ENCODE data around the gene SLC24A3. TPM values are rescaled to one million over a fixed set of nuclear protein-coding genes. Genes with fewer than 3 reads are reported as not detected.

Gene SLC24A3
- total RNA-seq, 2 experiments from 2014 or later: not detected

DNA sequence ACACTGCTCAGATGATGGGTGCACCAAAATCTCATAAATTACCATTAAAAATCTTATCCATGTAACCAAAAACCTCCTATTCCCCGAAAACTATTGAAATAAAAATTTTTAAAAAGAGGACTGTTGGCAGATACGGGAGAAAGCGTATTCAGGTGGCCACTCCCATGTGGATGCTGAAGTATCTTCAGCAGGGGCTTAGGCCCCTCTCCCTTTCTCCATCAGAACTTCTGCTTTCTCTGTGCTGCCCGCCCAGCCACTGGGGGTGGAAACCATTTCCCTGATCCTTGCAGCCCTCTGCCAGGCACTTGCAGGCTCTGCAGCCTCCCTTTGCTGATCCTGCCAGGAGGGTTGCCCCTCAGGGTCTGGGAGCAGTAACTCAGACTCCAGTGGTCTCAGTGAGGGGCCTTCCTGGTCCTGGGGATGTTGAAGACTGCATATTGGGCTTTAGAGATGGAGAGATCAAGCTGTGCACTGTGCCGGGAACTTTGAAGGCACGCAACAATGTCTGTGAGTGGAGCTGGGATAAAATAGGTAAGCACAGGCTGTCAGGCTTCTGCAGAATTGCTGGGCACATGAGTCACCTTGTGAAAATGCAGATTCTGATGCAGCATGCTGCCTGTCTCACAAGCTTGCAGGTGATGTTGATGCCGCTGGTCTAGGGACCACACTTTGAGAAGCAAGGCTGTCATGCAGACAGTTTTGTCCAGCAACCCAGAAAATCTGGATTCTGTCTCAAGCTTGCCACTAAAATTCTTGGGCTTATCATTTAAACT, 59.6 kb downstream of the SLC24A3 start:
- Mint-ChIP-seq H3K4me1 (no peaks in the 10 kb centered on the region), H3K27ac (no peak overlapping the region), H3K36me3 (no peaks in the 10 kb centered on the region), H3K4me3 (no peak overlapping the region), H3K9me3 (ENCODE audit: low read depth) (no peaks in the 10 kb centered on the region), H3K27me3 (no peaks in the 10 kb centered on the region)
- CTCF ChIA-PET: no interaction called here
- DNase-seq (no peak), ATAC-seq (no peak)

DNA sequence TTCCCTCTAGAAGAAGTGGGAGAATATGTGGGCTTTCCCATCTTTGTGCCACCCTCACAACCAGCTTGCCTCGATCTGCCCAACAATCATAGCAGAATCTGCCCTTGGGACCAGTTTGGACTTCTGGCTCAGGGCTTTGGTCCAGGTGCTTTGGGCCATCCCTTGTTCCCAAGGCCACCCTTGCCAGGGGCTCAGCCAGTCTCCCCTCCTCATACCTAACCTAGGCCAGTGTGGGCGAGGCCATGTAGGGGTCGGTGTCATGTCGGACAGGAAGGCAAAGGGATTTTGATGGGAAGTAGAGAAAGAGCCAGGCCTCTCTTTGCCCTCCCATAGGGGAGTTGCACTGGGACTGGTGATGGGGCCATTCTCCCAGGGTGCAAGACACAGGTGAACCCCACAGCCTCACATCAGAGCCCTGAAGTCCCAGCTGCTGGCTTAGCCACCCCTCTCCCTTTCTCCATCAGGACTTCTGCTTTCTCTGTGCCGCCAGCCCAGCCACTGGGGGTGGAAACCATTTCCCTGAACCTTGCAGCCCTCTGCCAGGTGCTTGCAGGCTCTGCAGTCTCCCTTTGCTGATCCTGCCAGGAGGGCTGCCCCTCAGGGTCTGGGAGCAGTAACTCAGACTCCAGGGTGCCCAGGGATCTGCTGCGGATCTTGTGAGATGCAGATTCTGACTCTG, 60.7 kb downstream of the SLC24A3 start:
- Mint-ChIP-seq H3K9me3 (ENCODE audit: low read depth) (no peaks in the 10 kb centered on the region), H3K4me3 (no peak overlapping the region), H3K27me3 (no peaks in the 10 kb centered on the region), H3K36me3 (no peaks in the 10 kb centered on the region), H3K27ac (no peak overlapping the region), H3K4me1 (no peaks in the 10 kb centered on the region)
- ATAC-seq: no peak
- CTCF ChIA-PET: no interaction called here
- DNase-seq: no peak

DNA sequence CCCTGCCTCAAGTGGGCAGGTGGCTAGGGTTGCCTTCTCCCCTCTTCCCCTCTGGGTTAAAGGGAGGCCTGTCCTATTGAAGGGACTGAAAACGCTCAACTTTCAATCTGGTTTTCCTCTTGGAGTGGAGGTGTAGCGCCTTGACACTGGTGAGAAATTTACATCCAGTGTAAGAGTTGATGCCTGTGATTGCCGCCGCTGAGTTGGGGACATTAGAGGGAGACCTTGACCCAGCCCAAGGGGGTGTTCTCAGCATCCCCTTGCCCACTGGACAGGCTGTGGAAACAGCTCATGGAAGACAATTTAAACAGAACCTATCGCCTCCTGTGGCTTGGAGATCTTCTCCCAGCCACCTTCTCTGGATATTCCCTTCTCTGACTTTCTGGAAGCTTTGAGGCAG, 61.6 kb downstream of the SLC24A3 start:
- H3K27ac Mint-ChIP-seq: no peak overlapping the region
- no peaks in the 10 kb centered on the region for H3K27me3 Mint-ChIP-seq
- ATAC-seq (no peak), DNase-seq (no peak)
- CTCF ChIA-PET: no interaction called here
- H3K4me1 Mint-ChIP-seq: no peaks in the 10 kb centered on the region
- H3K4me3 Mint-ChIP-seq: no peak overlapping the region
- no peaks in the 10 kb centered on the region for H3K36me3 Mint-ChIP-seq
- no peaks in the 10 kb centered on the region for H3K9me3 Mint-ChIP-seq (ENCODE audit: low read depth)

DNA sequence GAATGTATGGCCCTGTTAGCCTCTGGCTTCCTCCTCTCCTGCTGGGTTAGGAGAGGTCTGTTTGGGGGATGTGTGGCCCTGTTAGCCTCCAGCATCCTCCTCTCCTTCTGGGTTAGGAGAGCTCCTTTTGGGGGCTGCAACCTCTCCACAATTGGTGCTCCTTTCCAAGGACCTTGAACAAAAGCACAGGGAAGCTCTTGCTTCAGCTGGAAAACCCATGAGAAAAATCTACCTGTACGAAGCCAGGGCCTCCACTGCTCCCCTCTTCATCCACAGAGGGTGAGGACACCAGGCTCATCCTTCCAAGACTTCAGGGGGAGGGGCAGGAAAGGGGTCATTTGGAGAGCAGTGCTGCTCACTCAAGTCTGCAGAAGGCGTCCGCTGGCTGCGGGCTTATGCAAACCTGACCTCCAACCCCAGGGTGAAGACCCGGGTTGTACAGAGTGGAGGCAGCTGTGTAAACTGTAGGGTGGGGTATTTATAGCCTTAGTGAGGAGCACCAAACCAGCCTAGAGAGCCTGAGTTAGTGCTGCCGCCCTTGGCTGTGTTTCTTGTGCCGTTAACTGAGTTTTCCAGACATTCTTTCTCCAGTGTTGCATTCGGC, 62.1 kb downstream of the SLC24A3 start:
- H3K36me3 Mint-ChIP-seq: no peaks in the 10 kb centered on the region
- H3K4me3 Mint-ChIP-seq: no peak overlapping the region
- ATAC-seq (no peak), DNase-seq (no peak)
- CTCF ChIA-PET: no interaction called here
- no peaks in the 10 kb centered on the region for H3K4me1 Mint-ChIP-seq
- no peak overlapping the region for H3K27ac Mint-ChIP-seq
- no peaks in the 10 kb centered on the region for H3K9me3 Mint-ChIP-seq (ENCODE audit: low read depth)
- no peaks in the 10 kb centered on the region for H3K27me3 Mint-ChIP-seq

DNA sequence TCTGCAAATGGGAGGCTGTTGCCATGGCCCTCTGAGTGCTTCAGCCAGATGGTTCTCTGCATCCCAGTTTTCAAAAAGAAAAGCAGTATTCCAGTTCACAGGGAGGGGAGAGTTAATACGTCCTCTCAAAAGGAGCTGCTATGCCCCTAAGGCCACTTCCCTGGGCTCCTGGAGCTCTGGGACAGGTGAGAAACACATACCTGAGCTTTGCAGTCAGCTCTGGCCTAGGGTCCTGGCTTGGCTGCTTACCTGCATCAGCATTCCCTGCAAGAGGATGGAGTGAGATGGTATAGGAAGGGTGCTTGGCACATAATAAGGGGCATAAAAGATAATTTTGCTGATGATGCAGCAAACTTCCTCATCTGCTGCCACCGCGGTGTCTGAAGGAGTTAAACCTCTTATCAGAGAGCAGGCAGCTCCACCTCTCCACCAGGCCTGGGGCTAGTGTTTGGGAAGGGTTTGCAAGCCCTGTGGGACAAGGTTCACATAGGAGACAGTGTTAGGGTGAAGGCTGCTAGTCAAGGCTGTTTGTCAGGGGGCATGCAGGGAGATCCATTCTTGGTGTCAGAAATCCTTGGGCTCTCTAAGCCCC, 62.7 kb downstream of the SLC24A3 start:
- CTCF ChIA-PET: no interaction called here
- no peaks in the 10 kb centered on the region for H3K4me1 Mint-ChIP-seq
- H3K36me3 Mint-ChIP-seq: no peaks in the 10 kb centered on the region
- H3K27ac Mint-ChIP-seq: no peak overlapping the region
- H3K4me3 Mint-ChIP-seq: no peak overlapping the region
- H3K27me3 Mint-ChIP-seq: no peaks in the 10 kb centered on the region
- H3K9me3 Mint-ChIP-seq (ENCODE audit: low read depth): no peaks in the 10 kb centered on the region
- DNase-seq (no peak), ATAC-seq (no peak)

DNA sequence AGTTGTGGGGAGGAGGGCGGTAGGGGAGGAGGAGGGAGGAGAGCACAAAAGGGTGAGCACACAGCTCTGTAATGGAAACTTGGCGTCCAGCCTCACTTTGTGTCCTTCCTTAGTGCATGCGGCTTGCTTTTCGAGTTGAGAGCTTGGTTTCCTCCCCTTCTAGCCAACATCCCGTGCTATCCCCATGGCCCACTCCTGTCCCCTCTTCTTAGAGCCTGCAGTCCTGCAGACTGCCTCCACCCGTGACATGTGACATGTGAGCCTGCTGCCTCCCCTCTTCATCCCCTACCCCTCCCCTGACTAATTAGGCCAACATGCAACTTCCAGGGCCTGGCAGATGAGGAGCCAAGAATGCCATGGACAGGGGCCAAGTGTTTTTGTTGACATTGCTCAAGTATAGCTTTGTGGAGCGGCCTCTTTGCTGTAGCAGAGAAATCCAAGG, 63.2 kb downstream of the SLC24A3 start:
- Mint-ChIP-seq H3K27me3 (no peaks in the 10 kb centered on the region), H3K9me3 (ENCODE audit: low read depth) (no peaks in the 10 kb centered on the region), H3K4me1 (no peaks in the 10 kb centered on the region), H3K27ac (no peak overlapping the region), H3K36me3 (no peaks in the 10 kb centered on the region), H3K4me3 (no peak overlapping the region)
- CTCF ChIA-PET: no interaction called here
- DNase-seq (no peak), ATAC-seq (no peak)

DNA sequence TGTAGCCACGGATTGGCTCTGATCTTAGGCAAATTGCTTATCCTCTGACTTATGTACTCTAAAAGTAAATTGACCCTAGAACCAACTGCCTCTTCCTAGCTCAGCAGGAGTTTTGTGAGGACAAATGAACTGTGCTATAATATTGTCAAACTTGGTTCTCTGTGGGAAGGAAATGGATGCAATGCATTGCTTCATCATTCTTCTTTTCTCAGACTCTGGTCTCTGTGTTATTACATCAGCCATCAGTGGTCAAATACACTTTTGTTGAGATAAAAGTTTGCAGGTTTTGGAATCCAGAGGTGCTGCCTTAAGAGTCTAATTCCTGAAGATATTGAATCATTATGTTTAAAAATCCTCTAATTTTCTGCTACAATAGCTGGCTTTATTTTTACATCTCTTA, 64.9 kb downstream of the SLC24A3 start:
- no peak overlapping the region for H3K4me3 Mint-ChIP-seq
- ATAC-seq (no peak), DNase-seq (no peak)
- H3K9me3 Mint-ChIP-seq (ENCODE audit: low read depth): no peaks in the 10 kb centered on the region
- no peaks in the 10 kb centered on the region for H3K4me1 Mint-ChIP-seq
- CTCF ChIA-PET: no interaction called here
- no peaks in the 10 kb centered on the region for H3K36me3 Mint-ChIP-seq
- H3K27ac Mint-ChIP-seq: no peak overlapping the region
- no peaks in the 10 kb centered on the region for H3K27me3 Mint-ChIP-seq

DNA sequence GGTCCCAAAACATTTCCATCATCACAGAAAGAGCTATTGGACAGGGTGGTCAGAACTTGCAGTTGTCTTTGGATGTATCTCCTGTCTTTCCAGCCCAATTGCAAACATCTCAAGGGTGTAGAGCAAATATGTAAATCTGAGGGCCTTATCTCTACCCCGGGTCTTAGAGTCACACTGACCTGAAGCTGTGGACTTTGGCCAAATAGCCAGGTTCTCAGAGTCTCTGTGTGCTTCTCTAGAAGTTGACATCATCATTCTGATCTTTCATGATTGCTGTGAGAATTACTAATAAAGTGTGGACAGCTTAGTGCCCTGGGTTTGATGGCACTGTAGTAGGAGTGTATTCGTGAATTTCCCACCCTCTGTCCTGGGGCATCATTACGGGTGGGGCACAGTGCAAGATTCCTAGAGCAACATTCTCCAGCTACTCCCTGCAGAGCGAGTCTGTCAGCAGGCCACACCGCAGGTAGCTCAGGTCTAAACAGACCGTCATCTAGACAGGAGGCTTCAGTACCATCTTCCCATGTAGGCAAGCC, 71.1 kb downstream of the SLC24A3 start:
- Mint-ChIP-seq H3K27ac (no peak overlapping the region), H3K27me3 (no peaks in the 10 kb centered on the region), H3K4me3 (no peak overlapping the region), H3K36me3 (no peaks in the 10 kb centered on the region), H3K4me1 (no peaks in the 10 kb centered on the region), H3K9me3 (ENCODE audit: low read depth) (no peaks in the 10 kb centered on the region)
- ATAC-seq (no peak), DNase-seq (no peak)
- CTCF ChIA-PET: no interaction called here

DNA sequence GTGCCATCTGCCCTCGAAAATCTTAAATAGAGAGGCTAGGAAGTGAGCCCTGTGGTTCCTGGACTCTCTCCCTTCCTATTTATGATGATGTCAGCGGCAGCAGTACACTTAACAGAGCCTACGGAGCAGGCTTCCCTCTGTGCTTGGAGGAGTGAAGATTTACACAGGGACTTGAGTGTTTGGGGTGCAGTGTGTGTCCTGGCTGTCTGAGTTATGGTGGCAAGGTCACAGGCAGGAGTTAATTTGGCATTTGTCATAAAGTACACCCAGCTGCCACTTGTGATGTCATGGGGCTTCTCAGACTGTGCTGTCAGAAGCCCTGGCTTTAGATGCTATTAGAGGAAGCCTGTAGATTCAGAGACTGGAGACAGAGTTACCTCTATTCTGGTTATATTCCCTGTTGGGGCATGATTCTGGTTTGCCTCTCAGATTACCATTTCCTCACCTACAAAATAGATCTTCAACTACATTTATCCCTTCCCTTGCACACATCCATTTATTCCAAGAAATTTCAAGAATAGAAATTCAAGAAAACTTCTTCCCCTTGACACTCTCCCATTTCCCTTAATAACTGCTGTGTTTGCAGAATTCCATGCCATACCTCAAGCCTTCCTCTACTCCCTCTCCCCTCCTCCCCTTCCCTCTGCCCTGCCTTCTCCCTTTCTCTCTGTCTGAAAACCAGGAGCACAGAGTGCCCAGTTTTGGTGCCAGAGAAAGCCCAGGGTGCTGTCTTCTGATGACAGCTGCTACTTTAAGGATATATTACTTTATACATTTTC, 72.1 kb downstream of the SLC24A3 start:
- no peak for ATAC-seq
- no peaks in the 10 kb centered on the region for H3K27me3 Mint-ChIP-seq
- DNase-seq: no peak
- H3K4me3 Mint-ChIP-seq: no peak overlapping the region
- H3K27ac Mint-ChIP-seq: no peak overlapping the region
- CTCF ChIA-PET: no interaction called here
- H3K9me3 Mint-ChIP-seq (ENCODE audit: low read depth): no peaks in the 10 kb centered on the region
- H3K36me3 Mint-ChIP-seq: no peaks in the 10 kb centered on the region
- H3K4me1 Mint-ChIP-seq: no peaks in the 10 kb centered on the region

DNA sequence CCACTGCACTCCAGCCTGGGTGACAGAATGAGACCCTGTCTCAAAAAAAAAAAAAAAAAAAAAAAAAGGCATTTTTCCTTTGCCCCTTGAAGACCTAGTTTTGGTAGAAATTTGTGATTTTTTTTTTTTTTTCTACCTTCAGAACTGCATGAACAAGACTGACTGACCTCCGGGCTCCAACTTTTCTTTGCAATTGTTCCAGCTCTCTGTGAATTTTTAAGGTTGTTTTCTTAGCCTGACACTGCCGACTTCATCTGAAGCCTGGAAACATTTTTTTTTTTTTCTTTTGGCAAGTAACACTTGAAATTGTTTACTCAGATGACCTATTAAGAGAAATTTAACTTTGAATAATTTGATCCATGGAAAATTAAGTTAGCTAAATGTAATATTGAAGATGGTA, 73.0 kb downstream of the SLC24A3 start:
- Mint-ChIP-seq H3K36me3 (no peaks in the 10 kb centered on the region), H3K9me3 (ENCODE audit: low read depth) (no peaks in the 10 kb centered on the region), H3K27ac (no peak overlapping the region), H3K27me3 (no peaks in the 10 kb centered on the region), H3K4me1 (no peaks in the 10 kb centered on the region), H3K4me3 (no peak overlapping the region)
- no peak for DNase-seq
- CTCF ChIA-PET: no interaction called here
- no peak for ATAC-seq

DNA sequence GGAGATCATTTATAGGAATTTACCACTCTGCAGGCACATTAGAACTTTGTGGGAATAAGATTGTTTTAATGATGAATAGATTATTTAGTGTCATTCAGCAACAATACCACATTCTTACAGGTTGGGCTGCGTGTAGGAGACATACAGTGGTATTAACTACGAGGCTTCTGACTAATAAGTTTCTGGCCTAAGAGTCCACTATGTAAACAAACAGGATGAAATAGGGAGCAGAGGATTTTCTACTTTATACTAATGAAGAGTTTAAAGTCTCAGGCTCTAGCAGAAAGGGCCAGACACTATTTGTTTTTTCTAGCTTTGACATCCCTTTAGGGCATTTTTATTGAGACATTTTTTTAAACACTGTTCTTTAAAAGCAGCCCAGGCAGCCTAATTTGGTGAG, 75.6 kb downstream of the SLC24A3 start:
- Mint-ChIP-seq H3K4me3 (no peak overlapping the region), H3K4me1 (no peaks in the 10 kb centered on the region), H3K27me3 (no peaks in the 10 kb centered on the region), H3K9me3 (ENCODE audit: low read depth) (no peaks in the 10 kb centered on the region), H3K36me3 (no peaks in the 10 kb centered on the region), H3K27ac (no peak overlapping the region)
- CTCF ChIA-PET: no interaction called here
- DNase-seq (no peak), ATAC-seq (no peak)

DNA sequence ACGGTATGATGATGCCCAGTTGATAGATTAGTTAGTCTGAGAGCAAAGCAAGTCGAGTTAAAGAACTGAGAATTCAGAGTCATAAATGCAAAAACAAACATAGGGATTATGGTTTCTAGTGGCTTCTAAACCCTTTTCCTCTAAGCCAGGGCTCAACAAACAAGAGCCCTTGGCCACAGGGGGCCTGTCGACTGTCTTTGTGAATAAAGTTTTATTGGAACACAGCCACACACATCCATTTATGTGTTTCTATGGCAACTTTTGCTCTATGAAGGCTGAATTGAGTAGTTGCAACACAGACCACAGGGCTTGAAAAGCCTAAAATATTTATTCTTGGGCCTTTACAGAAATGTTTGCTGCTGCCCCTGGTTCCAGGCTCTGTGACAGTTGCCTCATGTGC, 76.2 kb downstream of the SLC24A3 start:
- no peak overlapping the region for H3K27ac Mint-ChIP-seq
- CTCF ChIA-PET: no interaction called here
- DNase-seq: no peak
- H3K4me1 Mint-ChIP-seq: no peaks in the 10 kb centered on the region
- ATAC-seq: no peak
- H3K4me3 Mint-ChIP-seq: no peak overlapping the region
- H3K27me3 Mint-ChIP-seq: no peaks in the 10 kb centered on the region
- H3K36me3 Mint-ChIP-seq: no peaks in the 10 kb centered on the region
- no peaks in the 10 kb centered on the region for H3K9me3 Mint-ChIP-seq (ENCODE audit: low read depth)

DNA sequence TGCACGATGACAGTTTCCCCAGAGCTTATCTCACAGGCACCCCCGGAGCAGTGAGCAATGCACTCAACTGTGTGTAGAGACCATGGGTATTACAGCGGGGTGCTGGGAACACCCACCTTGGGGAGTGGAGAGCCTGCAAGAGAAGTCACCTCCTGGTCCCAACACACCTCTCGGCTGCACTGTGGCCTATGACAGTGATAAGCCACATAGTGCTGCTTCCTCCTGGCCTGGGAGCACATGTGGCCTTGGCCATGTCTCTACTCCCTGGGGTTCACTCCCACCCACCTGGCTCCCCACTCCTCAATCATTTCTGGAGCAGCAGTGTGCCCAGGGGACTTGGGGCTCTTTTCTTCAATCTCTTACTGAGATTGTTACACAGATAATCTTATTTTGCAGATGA, 77.0 kb downstream of the SLC24A3 start:
- Mint-ChIP-seq H3K27ac (no peak overlapping the region), H3K4me3 (no peak overlapping the region)
- CTCF ChIA-PET: no interaction called here

More for the DNA sequence above, 77.0 kb downstream of the SLC24A3 start:
- no peaks in the 10 kb centered on the region for H3K27me3 Mint-ChIP-seq
- DNase-seq (no peak), ATAC-seq (no peak)
- no peaks in the 10 kb centered on the region for H3K9me3 Mint-ChIP-seq (ENCODE audit: low read depth)
- H3K36me3 Mint-ChIP-seq: no peaks in the 10 kb centered on the region
- H3K4me1 Mint-ChIP-seq: no peaks in the 10 kb centered on the region
